Non-pigmented ciliary epithelial cell (primary cell): ENCODE results near the gene PRAMEF20.

Experiments used
- DNase-seq: peaks from one replicate; pipeline ENCODE4 v3.0.0-alpha.2; 2010; ENCODE audit warnings: low read depth

Gene PRAMEF20

GRCh38 chr1:13462682-13463081 lies 52.4 kb downstream of the PRAMEF20 start:
- no peak for DNase-seq

GRCh38 chr1:13465515-13465914 lies 55.3 kb downstream of the PRAMEF20 start:
- DNase-seq: no peak

GRCh38 chr1:13469343-13469742 lies 59.1 kb downstream of the PRAMEF20 start:
- no peak for DNase-seq
